ENCODE data around the gene TTC4. TPM values are rescaled to one million over a fixed set of nuclear protein-coding genes. Genes with fewer than 3 reads are reported as not detected.

Gene TTC4
- total RNA-seq, 1 donor = 27.9 TPM

DNA sequence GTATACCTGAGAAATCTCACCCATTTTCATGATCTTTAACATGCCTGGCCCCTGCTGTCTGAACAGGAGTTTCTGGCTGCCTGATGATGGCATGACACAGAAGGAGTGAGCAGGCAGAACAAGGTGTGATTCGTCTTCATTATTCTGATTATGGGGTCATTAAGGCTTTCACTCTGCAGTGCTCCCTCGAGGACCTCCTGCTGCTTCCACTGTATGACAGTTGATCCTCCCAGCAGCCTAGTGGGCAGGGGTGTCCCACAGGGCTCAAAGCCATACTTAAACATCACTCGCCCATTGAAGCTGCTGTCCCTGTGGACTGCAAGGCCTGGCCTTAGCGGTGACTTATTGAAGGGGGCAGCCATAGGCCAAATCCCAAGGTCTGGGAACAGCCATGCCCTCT is 61.4 kb downstream of the TTC4 start:
- Histone ChIP-seq H3K36me3 (ENCODE audit: insufficient read depth, low read length) (no peaks in the 10 kb centered on the region), H3K4me2 (ENCODE audit: insufficient read depth, low read length) (no peak overlapping the region), H2AFZ (ENCODE audit: low read length) (no peak overlapping the region), H3K79me2 (ENCODE audit: insufficient read depth, low read length) (no peaks in the 10 kb centered on the region), H4K20me1 (ENCODE audit: insufficient read depth, low read length) (no peaks in the 10 kb centered on the region), H3K4me3 (ENCODE audit: insufficient read depth, low read length) (no peak overlapping the region), H3K9me3 (ENCODE audit: low read depth, low read length) (no peaks in the 10 kb centered on the region), H3K27me3 (ENCODE audit: insufficient read depth, low read length) (peaks cover 24% of the 10 kb centered on the region), H3K27ac (ENCODE audit: low read depth, low read length) (no peak overlapping the region), H3K4me1 (ENCODE audit: insufficient read depth, low read length) (no peaks in the 10 kb centered on the region)
- no peak for DNase-seq (ENCODE audit: insufficient read length, low spot score, missing footprints)
- TF ChIP-seq CTCF (IDR thresholded peaks at IDR 0.05; ENCODE audit: extremely low read depth, low read depth, low read length) = no peak

DNA sequence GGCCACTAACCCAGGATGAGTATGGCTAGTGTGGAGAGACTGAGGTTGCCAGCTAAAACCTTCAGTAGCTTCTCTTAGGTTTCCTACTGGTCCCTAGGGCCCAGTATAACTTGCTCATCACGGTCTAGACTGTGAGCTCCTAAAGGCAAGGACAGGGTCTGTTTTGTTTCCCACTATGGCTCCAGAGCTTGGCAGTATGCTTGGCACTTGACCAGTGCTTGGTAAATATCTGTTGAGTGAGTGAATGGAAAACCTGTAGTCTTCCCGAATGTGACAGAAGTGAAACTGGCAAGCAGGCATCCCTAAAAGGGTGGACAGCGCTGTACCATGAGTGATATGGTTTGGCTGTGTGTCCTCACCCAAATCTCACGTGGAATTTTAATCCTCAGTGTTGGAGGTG is 61.8 kb downstream of the TTC4 start:
- Histone ChIP-seq H3K4me3 (ENCODE audit: insufficient read depth, low read length) (no peak overlapping the region), H4K20me1 (ENCODE audit: insufficient read depth, low read length) (no peaks in the 10 kb centered on the region), H3K4me1 (ENCODE audit: insufficient read depth, low read length) (no peaks in the 10 kb centered on the region), H3K36me3 (ENCODE audit: insufficient read depth, low read length) (no peaks in the 10 kb centered on the region), H2AFZ (ENCODE audit: low read length) (no peak overlapping the region), H3K9me3 (ENCODE audit: low read depth, low read length) (no peaks in the 10 kb centered on the region), H3K4me2 (ENCODE audit: insufficient read depth, low read length) (no peak overlapping the region), H3K27me3 (ENCODE audit: insufficient read depth, low read length) (peaks cover 26% of the 10 kb centered on the region), H3K27ac (ENCODE audit: low read depth, low read length) (no peak overlapping the region), H3K79me2 (ENCODE audit: insufficient read depth, low read length) (no peaks in the 10 kb centered on the region)
- no peak for TF ChIP-seq CTCF (IDR thresholded peaks at IDR 0.05; ENCODE audit: extremely low read depth, low read depth, low read length)
- DNase-seq (ENCODE audit: insufficient read length, low spot score, missing footprints) = peak; percentile 62

DNA sequence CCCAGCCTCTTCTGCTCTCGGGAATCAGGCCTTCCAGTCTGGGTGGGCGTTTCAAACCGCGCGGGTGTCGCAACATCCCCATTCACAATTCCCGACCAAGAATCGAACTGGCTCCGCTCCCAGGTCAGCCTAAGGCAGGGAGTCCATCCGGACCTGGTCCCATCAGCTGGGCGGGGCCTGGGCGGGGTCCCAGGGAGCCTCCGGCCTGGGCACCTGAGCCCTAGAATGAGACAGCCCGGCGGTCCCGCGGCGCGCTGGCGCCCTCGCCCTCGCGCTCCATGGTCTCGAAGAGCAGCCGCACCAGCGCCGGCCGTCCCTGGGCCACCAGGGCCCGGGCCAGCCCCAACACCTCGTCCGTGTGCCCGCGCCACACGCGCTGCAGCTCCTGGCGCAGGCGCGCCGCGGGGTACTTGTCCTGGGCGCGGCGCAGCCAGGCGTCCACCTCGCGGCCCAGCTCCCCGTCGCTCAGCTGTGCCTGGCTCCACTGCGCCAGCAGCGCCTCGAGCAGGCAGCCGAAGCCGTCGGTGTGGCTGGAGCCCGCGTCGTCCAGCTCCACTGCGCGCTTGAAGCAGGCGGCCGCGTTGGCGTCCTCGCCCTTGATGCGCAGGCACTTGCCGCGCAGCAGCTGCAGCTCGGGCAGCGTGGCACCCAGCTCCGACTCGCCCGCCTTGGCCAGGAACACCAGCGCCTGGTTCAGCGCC is 65.5 kb downstream of the TTC4 start:
- no peak overlapping the region for H3K4me2 ChIP-seq (ENCODE audit: insufficient read depth, low read length)
- no peak overlapping the region for H2AFZ ChIP-seq (ENCODE audit: low read length)
- H3K27ac ChIP-seq (ENCODE audit: low read depth, low read length) = no peak overlapping the region
- no peaks in the 10 kb centered on the region for H4K20me1 ChIP-seq (ENCODE audit: insufficient read depth, low read length)
- DNase-seq (ENCODE audit: insufficient read length, low spot score, missing footprints) = peak; percentile 84
- no peak for TF ChIP-seq CTCF (IDR thresholded peaks at IDR 0.05; ENCODE audit: extremely low read depth, low read depth, low read length)
- no peaks in the 10 kb centered on the region for H3K36me3 ChIP-seq (ENCODE audit: insufficient read depth, low read length)
- no peaks in the 10 kb centered on the region for H3K9me3 ChIP-seq (ENCODE audit: low read depth, low read length)
- H3K4me1 ChIP-seq (ENCODE audit: insufficient read depth, low read length) = no peaks in the 10 kb centered on the region
- H3K4me3 ChIP-seq (ENCODE audit: insufficient read depth, low read length) = no peak overlapping the region
- no peaks in the 10 kb centered on the region for H3K79me2 ChIP-seq (ENCODE audit: insufficient read depth, low read length)
- H3K27me3 ChIP-seq (ENCODE audit: insufficient read depth, low read length) = peaks cover 28% of the 10 kb centered on the region

- no peak for TF ChIP-seq CTCF (IDR thresholded peaks at IDR 0.05; ENCODE audit: extremely low read depth, low read depth, low read length)
- H3K79me2 ChIP-seq (ENCODE audit: insufficient read depth, low read length) = no peaks in the 10 kb centered on the region
- H3K4me1 ChIP-seq (ENCODE audit: insufficient read depth, low read length) = no peaks in the 10 kb centered on the region
- H3K9me3 ChIP-seq (ENCODE audit: low read depth, low read length) = no peaks in the 10 kb centered on the region
- no peak overlapping the region for H3K4me2 ChIP-seq (ENCODE audit: insufficient read depth, low read length)
- H3K4me3 ChIP-seq (ENCODE audit: insufficient read depth, low read length) = no peak overlapping the region
- no peak overlapping the region for H3K27ac ChIP-seq (ENCODE audit: low read depth, low read length)
- no peaks in the 10 kb centered on the region for H4K20me1 ChIP-seq (ENCODE audit: insufficient read depth, low read length)
- peak; percentile 6 for DNase-seq (ENCODE audit: insufficient read length, low spot score, missing footprints)
- H2AFZ ChIP-seq (ENCODE audit: low read length) = no peak overlapping the region
- H3K36me3 ChIP-seq (ENCODE audit: insufficient read depth, low read length) = no peaks in the 10 kb centered on the region
- peaks cover 27% of the 10 kb centered on the region for H3K27me3 ChIP-seq (ENCODE audit: insufficient read depth, low read length)
Observed at GRCh38 chr1:54782156-54782555, 66.5 kb downstream of the TTC4 start.
